GM12864 (cell line): ENCODE results near the gene TSC1.

Source experiments
- DNase-seq: peaks from one replicate; pipeline ENCODE4 v3.0.0-alpha.2; 2011; ENCODE audit warnings: low read depth
- H3K4me3 ChIP-seq: 2 replicates; pipeline ENCODE4 v1.5.1; 2011; ENCODE audit warnings: mild to moderate bottlenecking, low read depth, low read length, control low read depth
- CTCF ChIP-seq: IDR thresholded peaks from 2 replicates; pipeline ENCODE4 v1.5.1; 2011; ENCODE audit warnings: low read depth, mild to moderate bottlenecking, moderate library complexity, low read length, control low read depth, inconsistent platforms; ENCODE audit errors: missing control alignments

Gene TSC1

GRCh38 chr9:132855904-132856303 is 88.5 kb downstream of the TSC1 start:
- H3K4me3 ChIP-seq: no peak overlapping the region
- TF ChIP-seq CTCF: no peak
- no peak for DNase-seq

- no peak for TF ChIP-seq CTCF
- no peak for DNase-seq
- no peak overlapping the region for H3K4me3 ChIP-seq
Measured at GRCh38 chr9:132854832-132855231, 89.6 kb downstream of the TSC1 start.

- H3K4me3 ChIP-seq: no peak overlapping the region
- DNase-seq: no peak
- no peak for TF ChIP-seq CTCF
Measured at GRCh38 chr9:132853482-132853881, 90.9 kb downstream of the TSC1 start.

- H3K4me3 ChIP-seq: no peak overlapping the region; the same call in 1 of the 2 replicates
- TF ChIP-seq CTCF: no peak
- no peak for DNase-seq
Measured at GRCh38 chr9:132849185-132849706, 95.2 kb downstream of the TSC1 start.

GRCh38 chr9:132846918-132847515 is 97.4 kb downstream of the TSC1 start:
- no peak overlapping the region for H3K4me3 ChIP-seq
- no peak for TF ChIP-seq CTCF
- DNase-seq: no peak

- no peak overlapping the region for H3K4me3 ChIP-seq
- no peak for TF ChIP-seq CTCF
- no peak for DNase-seq
Measured at GRCh38 chr9:132846109-132846917, 98.1 kb downstream of the TSC1 start.
